GM12892 (cell line): ENCODE measurements around the gene EFS.
"Not testable (repeated sequence)": the region's sequence is repeated elsewhere in the genome, so short reads cannot be mapped to it uniquely, and the experiment has no call there.

Experiments used
- DNase-seq: peaks from one replicate; pipeline ENCODE4 v3.0.0; 2011; ENCODE audit not compliant: insufficient read length
- FAIRE-seq: peaks from 2 replicates; lab custom pipeline; 2011; peaks lifted over from hg19 to GRCh38; lab: Jason Lieb, UNC
- POLR2A ChIP-seq: IDR thresholded peaks from 2 replicates; pipeline ENCODE4 v1.6.1; 2011; ENCODE audit warnings: low read depth, low read length, control low read depth
- POLR2AphosphoS5 ChIP-seq: IDR thresholded peaks from 2 replicates; pipeline ENCODE4 v1.6.1; 2011; ENCODE audit warnings: low read depth, low read length, control low read depth
- TAF1 ChIP-seq: IDR thresholded peaks from 2 replicates; pipeline ENCODE4 v1.6.1; 2011; ENCODE audit warnings: low read depth, mild to moderate bottlenecking, control low read depth, low read length, borderline replicate concordance

EFS gene

DNA sequence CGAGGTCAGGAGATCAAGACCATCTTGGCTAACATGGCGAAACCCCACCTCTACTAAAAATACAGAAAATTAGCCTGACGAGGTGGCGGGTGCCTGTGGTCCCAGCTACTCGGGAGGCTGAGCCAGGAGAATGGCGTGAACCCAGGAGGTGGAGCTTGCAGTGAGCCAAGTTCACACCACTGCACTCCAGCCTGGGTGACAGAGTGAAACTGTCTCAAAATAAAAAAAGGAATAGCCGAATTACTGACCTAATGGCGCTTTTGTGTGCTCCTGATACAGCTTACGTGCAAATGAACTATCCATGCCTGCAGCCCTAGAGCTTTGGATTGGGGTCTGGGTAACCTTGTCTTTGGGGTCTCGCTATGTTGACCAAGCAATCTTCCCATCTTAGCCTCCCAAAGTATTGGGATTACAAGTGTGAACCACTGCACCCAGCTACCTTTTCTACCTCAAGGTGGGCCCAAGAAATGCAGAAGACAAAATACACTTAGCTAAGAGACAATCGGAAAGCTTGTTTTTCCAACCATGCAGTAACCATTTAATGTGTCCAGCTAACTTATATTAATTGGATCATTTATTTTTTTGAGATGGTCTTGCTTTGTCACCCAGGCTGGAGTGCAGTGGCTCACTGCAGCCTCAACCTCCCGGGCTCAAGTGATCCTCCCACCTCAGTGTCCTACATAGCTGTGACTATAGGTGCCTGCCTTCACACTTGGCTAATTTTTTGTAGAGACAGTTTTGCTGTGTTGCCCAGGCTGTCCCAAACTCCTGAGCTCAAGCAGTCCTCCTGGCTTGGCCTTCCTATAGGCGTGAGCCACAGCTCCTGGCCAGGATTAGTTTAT, 38.3 kb downstream of the EFS start:
- FAIRE-seq (no peak), DNase-seq (no peak)
- TF ChIP-seq POLR2A (peak; percentile 52), TAF1 (no peak), POLR2AphosphoS5 (peak; percentile 74)

DNA sequence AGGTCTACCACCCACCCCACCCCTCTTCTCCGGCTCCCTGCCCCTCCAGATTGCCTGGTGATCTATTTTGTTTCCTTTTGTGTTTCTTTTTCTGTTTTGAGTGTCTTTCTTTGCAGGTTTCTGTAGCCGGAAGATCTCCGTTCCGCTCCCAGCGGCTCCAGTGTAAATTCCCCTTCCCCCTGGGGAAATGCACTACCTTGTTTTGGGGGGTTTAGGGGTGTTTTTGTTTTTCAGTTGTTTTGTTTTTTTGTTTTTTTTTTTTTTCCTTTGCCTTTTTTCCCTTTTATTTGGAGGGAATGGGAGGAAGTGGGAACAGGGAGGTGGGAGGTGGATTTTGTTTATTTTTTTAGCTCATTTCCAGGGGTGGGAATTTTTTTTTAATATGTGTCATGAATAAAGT, 39.2 kb downstream of the EFS start:
- not testable (repeated sequence) for DNase-seq, FAIRE-seq

DNA sequence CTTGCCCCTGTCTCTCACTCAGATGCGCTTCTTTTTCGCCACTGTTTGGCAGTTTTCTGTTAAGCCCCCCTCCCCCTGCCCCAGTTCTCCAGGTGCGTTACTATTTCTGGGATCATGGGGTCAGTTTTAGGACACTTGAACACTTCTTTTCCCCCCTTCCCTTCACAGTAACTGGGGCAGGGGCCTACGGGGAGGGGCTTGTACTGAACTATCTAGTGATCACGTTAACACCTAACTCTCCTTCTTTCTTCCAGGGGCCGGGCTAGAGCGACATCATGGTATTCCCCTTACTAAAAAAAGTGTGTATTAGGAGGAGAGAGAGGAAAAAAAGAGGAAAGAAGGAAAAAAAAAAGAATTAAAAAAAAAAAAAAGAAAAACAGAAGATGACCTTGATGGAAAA, 40.0 kb downstream of the EFS start:
- no peak for TF ChIP-seq POLR2AphosphoS5
- TF ChIP-seq POLR2A: no peak
- TF ChIP-seq TAF1: no peak
- FAIRE-seq (no peak), DNase-seq (no peak)

DNA sequence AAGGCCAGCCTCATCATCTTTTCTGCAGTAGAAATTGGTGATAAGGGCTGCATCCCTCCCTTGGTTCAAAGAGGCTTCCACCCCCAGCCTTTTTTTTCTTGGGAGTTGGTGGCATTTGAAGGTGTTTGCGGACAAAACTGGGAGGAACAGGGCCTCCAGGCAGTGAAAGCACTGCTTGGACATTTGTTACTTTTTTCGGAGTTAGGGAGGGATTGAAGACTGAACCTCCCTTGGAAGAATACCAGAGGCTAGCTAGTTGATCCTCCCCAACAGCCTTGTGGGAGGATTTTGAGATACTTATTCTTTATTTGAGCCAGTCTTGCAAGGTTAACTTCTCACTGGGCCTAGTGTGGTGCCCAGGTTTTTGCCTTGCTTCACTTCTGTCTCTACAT, 40.5 kb downstream of the EFS start:
- FAIRE-seq (no peak), DNase-seq (no peak)
- TF ChIP-seq POLR2A: no peak
- no peak for TF ChIP-seq POLR2AphosphoS5
- no peak for TF ChIP-seq TAF1

DNA sequence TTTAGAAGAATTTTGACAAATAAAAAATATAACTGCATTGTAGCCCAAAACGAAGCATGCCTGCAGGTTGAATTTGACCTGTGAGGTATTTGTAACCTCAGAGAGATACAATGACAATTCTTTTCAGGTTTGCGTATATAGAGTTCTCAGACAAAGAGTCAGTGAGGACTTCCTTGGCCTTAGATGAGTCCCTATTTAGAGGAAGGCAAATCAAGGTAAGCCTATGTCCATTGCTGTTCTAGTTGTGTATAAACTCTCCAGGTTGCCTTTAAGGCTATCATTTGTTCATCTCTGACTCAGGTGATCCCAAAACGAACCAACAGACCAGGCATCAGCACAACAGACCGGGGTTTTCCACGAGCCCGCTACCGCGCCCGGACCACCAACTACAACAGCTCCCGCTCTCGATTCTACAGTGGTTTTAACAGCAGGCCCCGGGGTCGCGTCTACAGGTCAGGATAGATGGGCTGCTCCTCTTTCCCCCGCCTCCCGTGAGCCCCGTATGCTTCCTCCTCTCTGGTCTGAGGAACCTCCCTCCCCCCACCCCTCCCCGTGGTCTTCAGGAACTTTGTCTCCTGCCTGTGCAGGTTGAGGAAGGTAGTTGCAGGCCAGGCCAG, 41.0 kb downstream of the EFS start:
- no peak for DNase-seq
- no peak for FAIRE-seq
- TF ChIP-seq POLR2A: no peak
- no peak for TF ChIP-seq POLR2AphosphoS5
- no peak for TF ChIP-seq TAF1

DNA sequence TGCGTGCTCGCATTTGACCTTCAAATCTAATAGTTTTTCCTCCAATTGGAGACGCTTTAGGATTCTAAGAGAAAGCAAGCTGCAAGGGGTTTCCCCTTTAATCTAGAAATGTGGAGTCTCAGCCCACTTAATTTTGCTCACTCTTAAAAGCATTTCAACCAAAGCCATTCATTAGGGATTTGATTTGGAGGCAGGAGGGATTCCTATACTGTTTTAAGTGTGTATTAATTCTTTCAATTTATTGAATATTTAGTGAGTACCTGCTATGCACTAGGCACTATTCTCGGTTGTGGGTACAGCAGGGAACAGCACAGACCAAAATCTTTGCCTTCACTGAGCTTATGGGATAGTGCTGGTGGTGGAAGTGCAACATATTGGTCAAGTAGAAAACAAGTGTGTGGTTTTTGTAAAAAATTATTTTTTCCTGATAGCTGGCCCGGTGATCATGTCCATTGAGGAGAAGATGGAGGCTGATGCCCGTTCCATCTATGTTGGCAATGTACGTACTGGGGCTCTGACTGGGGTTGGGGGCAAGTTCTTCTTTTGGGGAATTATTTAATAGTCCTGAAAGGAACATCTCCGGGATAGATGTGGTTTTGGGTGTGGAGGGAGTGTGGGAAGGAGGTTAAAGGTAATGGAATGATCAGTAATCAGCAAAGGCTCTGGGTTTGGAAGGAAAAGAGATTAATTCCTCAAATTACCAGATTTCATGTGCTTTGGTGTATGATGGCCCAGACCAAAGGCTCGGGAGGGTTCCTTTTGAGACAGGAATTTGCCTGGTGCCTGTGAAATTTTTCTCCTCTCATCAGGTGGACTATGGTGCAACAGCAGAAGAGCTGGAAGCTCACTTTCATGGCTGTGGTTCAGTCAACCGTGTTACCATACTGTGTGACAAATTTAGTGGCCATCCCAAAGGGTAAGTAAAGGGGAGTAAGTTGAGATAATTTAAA, 42.1 kb downstream of the EFS start:
- TF ChIP-seq TAF1: no peak
- no peak for TF ChIP-seq POLR2AphosphoS5
- TF ChIP-seq POLR2A: no peak
- no peak for FAIRE-seq
- no peak for DNase-seq

DNA sequence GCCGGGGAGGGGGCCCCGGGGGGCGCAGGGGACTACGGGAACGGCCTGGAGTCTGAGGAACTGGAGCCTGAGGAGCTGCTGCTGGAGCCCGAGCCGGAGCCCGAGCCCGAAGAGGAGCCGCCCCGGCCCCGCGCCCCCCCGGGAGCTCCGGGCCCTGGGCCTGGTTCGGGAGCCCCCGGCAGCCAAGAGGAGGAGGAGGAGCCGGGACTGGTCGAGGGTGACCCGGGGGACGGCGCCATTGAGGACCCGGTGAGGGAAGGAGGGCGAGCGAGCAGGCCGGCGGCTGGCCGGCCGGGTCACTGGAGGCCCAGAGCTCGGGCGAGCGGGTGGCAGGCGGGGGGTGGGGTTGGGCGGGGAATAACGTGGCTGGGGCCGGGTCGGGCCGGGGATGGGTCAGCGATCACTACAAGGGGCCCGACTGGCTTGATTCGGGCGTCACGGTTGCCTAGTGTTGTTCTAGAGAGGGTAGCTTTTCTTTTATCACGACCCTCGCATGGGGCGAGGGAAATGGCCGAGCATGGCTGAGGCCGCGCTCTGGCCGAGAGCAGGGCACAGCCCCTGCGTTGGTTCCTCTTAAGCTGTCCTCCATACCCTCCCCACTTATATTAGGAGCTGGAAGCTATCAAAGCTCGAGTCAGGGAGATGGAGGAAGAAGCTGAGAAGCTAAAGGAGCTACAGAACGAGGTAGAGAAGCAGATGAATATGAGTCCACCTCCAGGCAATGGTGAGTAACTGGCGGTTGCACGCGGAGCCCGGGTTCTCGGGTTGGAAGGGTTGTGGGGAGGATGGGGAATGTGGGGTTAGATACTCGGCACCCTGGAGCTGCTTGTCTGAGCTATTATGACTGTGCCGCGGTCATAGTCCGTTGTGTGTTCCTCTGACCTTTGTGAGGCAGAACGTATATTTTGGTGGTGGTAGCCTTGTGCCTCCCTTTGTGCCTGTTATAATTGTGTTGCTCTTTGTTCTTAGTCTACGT, 43.1 kb downstream of the EFS start:
- DNase-seq (peak; percentile 42), FAIRE-seq (peak; percentile 5)
- TF ChIP-seq TAF1: peak; percentile 35; the same call in 1 of the 2 replicates
- TF ChIP-seq POLR2A: peak; percentile 53; the same call in 1 of the 2 replicates
- TF ChIP-seq POLR2AphosphoS5: peak; percentile 75

DNA sequence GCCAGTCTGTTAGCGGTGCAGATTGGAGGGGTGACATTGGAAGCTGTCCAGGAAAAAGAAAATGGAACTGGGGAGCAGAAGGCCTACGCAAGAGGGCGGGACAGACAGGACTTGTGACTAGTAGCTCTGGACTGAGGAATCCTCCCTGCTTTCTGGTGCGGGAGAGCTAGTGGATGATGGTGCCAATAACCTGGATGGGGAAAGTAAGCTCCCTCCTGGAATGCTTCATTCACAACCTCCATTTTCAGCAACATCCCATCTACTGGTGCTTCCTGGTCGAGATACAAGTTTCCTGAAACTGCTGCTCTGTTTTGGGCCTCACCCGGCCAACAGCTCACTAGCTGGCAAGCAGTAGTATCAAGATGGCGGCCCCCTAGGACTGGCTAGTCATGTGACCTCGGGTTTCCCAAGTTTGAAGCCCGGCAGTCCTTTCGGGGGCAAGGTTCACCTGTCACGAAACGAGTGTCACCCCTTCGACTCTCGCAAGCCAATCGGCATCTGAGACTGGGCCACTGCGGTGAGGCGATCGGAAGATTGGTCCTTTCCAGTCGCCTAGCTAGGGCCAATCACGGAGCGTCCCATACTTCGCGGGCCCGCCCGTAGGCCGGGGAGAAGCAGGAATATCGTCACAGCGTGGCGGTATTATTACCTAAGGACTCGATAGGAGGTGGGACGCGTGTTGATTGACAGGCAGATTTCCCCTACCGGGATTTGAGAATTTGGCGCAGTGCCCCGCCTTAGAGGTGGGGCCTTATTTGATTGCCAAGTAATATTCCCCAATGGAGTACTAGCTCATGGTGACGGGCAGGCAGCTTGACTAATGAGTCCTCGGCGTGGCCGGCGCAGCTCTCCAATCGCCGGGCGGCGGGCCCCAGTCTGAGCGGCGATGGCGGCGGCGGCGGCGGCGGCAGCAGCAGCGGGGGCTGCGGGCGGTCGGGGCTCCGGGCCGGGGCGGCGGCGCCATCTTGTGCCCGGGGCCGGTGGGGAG, 44.1 kb downstream of the EFS start, which contains the start of gene PABPN1:
Gene PABPN1 (plus strand): TSS at position 874 of the 988 bp plus-strand sequence. CDS start 13 bp downstream, at position 887.
- DNase-seq: peak; percentile 89
- TF ChIP-seq POLR2A (peak; percentile 71), TAF1 (no peak)
- peak; percentile 98 for FAIRE-seq

DNA sequence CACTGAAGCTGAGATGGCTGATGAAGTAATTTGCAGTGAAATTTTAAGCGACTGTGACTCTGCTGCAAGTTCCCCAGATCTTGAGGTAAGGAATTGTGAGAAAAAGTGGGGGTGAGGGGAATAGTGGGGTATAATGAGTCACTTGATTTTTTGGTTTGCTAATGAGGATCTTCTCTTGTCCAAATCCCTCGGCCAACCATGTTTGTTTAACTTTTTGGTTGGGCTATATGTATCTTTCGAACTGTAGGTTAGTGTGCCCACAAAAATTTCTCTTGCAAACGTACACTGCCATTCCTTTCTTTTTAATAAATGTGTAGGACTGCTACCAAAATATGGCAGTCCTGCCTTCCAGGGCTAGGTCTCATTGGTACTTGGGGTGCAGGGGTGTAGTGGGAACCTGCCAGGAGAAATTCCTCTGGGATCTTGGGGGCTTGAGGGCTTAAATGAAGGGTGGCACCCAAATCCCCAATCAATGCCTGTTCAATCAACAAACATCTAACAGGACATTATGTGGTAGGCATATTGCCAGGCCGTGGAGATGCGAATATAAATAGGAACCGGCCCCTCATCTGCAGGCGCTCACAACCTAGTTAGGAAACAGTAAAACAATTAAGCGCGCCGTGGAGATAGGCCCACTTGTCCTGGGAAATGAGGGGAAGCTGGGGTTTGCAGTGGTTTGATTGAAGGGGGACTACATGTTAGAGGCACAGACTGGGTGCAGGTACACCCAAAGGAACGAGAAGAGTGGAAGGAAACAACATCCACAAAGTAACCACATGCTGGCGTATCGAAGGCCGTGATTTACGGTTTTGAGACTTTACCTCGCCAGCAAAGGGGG, 45.0 kb downstream of the EFS start:
- FAIRE-seq (no peak), DNase-seq (no peak)
- TF ChIP-seq POLR2A: no peak
- TF ChIP-seq POLR2AphosphoS5: no peak
- no peak for TF ChIP-seq TAF1
